Measurements from ENCODE around the gene ASPDH.

ASPDH gene

DNA sequence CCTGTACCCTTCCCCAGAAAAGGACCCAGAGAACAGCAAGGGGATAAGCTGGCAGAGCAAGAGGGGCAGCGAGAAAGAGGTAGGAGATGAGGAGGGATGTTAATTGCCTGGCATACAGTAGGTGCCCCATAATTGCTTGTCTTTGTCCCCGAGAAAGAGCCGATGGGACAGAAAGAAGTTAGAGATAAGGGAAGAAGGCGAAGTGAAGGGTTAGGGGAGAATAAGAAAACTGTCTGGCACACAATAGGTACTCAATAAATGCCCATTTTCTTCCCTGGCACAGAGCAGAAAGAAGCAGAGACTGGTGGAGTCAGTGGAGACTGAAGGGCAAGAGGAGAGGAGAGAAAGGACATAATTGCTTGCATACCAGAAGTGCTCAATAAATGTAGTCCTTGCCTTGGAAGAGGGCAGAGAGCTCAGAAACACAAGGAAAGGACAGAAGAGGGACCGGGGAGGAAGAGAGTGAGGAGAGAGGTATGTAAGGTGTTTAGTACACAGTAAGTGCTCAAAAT is 18.6 kb downstream of the ASPDH start:
- Histone ChIP-seq H3K4me1 (ENCODE audit: control insufficient read depth in 1 of 2, insufficient read depth in 1 of 2, low read depth in 1 of 2, low read length in 1 of 2) (peaks cover 3 to 5% of the 10 kb centered on the region in 2 experiments), H3K4me3 (ENCODE audit: low read depth in 1 of 2, low read length in 1 of 2) (no peak overlapping the region), H3K36me3 (no peaks in the 10 kb centered on the region), H3K27ac (no peak overlapping the region), H3K27me3 (no peaks in the 10 kb centered on the region), H3K9me3 (no peaks in the 10 kb centered on the region)
- TF ChIP-seq, protein P1, sequence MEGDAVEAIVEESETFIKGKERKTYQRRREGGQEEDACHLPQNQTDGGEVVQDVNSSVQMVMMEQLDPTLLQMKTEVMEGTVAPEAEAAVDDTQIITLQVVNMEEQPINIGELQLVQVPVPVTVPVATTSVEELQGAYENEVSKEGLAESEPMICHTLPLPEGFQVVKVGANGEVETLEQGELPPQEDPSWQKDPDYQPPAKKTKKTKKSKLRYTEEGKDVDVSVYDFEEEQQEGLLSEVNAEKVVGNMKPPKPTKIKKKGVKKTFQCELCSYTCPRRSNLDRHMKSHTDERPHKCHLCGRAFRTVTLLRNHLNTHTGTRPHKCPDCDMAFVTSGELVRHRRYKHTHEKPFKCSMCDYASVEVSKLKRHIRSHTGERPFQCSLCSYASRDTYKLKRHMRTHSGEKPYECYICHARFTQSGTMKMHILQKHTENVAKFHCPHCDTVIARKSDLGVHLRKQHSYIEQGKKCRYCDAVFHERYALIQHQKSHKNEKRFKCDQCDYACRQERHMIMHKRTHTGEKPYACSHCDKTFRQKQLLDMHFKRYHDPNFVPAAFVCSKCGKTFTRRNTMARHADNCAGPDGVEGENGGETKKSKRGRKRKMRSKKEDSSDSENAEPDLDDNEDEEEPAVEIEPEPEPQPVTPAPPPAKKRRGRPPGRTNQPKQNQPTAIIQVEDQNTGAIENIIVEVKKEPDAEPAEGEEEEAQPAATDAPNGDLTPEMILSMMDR (IDR thresholded peaks at IDR 0.05), result no peak

DNA sequence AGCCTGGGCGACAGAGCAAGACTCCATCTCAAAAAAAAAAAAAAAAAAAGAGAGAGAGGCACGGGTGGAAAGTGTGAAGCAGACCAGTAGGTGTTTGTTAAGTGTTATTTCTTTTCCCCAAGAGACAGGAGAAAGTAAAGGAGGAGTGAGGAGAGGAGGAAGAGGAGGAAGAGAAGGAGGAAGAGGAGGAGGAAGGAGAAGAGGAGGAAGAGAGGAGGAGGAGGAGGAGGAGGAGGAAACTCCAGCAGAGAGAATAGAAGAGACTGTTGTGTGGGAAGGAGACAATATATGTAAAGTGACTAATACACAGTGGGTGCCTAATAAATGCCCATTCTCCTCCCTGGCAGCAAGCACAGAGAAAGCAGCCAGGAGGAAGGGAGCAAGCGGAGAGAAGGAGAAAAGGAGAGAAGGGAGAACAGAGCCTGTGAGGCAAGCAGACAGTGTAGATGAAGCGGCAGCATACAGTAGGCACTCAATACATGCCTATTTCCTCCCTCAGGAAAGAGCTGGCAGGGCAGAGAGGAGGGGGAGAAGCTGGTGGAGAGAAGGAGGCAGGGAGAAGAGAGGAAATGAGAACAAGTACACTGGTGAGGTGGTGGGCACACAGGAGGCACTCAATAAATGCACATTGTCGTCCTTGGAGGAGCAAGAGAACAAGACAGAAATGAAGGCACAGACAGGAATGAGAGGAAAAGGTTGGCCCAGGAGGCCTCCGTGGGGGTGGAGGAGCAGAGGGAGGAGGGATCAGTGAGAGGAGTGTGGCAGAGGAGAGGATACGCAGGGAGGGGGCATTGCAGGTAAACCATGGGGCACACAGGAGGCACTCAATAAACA is 19.3 kb downstream of the ASPDH start:
- Histone ChIP-seq H3K9me3 (no peaks in the 10 kb centered on the region), H3K27ac (no peak overlapping the region), H3K4me1 (ENCODE audit: control insufficient read depth in 1 of 2, insufficient read depth in 1 of 2, low read depth in 1 of 2, low read length in 1 of 2) (peaks cover 3 to 5% of the 10 kb centered on the region in 2 experiments), H3K36me3 (no peaks in the 10 kb centered on the region), H3K4me3 (ENCODE audit: low read depth in 1 of 2, low read length in 1 of 2) (no peak overlapping the region), H3K27me3 (no peaks in the 10 kb centered on the region)
- TF ChIP-seq, protein P1 (IDR thresholded peaks at IDR 0.05), result no peak

DNA sequence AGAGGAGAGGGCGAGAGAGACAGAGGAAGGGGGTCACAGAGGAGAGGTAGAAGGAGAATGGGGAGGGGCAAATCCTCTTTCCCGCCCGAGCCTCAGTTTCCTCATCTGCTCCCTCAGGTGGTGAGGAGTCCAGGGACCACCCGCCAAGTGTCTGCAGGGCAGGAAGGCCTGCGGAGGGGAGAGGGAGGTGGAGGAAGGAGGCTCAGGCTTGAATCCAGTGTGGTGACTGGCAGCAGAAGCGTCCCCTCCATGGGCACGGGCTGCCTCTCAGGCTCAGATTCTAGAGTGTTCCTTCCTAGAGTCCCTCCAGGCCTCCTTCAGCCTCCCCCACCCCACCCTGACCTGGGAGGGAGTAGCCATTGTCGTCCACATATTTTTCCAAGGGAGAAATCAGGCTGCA is 20.5 kb downstream of the ASPDH start:
- Histone ChIP-seq H3K9me3 (no peaks in the 10 kb centered on the region), H3K27ac (no peak overlapping the region), H3K36me3 (no peaks in the 10 kb centered on the region), H3K27me3 (no peaks in the 10 kb centered on the region), H3K4me3 (ENCODE audit: low read depth in 1 of 2, low read length in 1 of 2) (no peak overlapping the region), H3K4me1 (ENCODE audit: control insufficient read depth in 1 of 2, insufficient read depth in 1 of 2, low read depth in 1 of 2, low read length in 1 of 2) (peaks cover 3 to 10% of the 10 kb centered on the region in 2 experiments)
- TF ChIP-seq, protein P1 (IDR thresholded peaks at IDR 0.05), result no peak

GRCh38 chr19:50492303-50493052 is 21.2 kb downstream of the ASPDH start:
- H3K27ac ChIP-seq, result peak overlapping the region; percentile 29
- no peaks in the 10 kb centered on the region for H3K36me3 ChIP-seq
- no peaks in the 10 kb centered on the region for H3K9me3 ChIP-seq
- TF ChIP-seq, protein P1 (IDR thresholded peaks at IDR 0.05), result no peak
- H3K27me3 ChIP-seq, result no peaks in the 10 kb centered on the region
- no peak overlapping the region for H3K4me3 ChIP-seq (ENCODE audit: low read depth in 1 of 2, low read length in 1 of 2)
- H3K4me1 ChIP-seq (ENCODE audit: control insufficient read depth in 1 of 2, insufficient read depth in 1 of 2, low read depth in 1 of 2, low read length in 1 of 2), result peaks cover 3 to 10% of the 10 kb centered on the region in 2 experiments

DNA sequence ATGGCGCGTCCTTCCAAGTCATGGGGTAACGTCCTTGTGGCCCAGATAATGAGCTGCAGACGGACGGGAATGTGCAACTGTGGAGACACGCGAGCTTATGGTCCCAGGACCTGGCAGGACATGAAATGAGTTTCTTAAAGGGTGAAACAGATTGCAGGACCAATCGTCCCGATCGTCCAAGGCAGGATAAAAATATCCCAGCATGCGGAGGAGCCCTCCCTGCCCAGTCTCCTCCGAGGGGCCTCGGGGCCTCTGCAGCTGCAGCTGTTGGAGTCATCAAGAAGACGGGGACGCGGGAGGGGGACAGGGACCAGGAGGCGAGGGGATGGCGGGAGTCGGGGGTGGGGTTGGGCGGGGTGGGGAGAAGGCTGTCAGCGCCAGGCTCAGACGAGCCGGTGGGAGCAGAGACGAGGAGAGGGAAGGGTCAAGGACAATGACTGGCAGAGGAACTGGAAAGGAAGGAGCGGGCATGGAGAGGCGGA is 22.7 kb downstream of the ASPDH start:
- TF ChIP-seq, protein P1 (IDR thresholded peaks at IDR 0.05), result no peak
- H3K27me3 ChIP-seq, result no peaks in the 10 kb centered on the region
- H3K4me3 ChIP-seq (ENCODE audit: low read depth in 1 of 2, low read length in 1 of 2), result no peak overlapping the region
- no peak overlapping the region for H3K27ac ChIP-seq
- H3K4me1 ChIP-seq (ENCODE audit: control insufficient read depth in 1 of 2, insufficient read depth in 1 of 2, low read depth in 1 of 2, low read length in 1 of 2), result peaks cover 3 to 10% of the 10 kb centered on the region in 2 experiments
- no peaks in the 10 kb centered on the region for H3K9me3 ChIP-seq
- H3K36me3 ChIP-seq, result no peaks in the 10 kb centered on the region

All from neutrophil (primary cell).